IMR-90 (cell line): ENCODE measurements around the gene HNRNPH3. TPM values are rescaled to one million over a fixed set of nuclear protein-coding genes. Genes with fewer than 3 reads are reported as not detected.

Experiments used
- ATAC-seq: fragments of 200-7000 bp; cut with Tn5 transposase; 2 replicates; pipeline ENCODE4 v1.9.1; 2020; ENCODE audit warnings: low read depth, mild to moderate bottlenecking, moderate library complexity
- BruUV-seq: library from RNA; stranded (reverse); fragments of 400-500 nt; replicated peaks from 2 replicates; lab custom pipeline; 2021; lab: Mats Ljungman, UMichigan
- CTCF ChIA-PET: fragments of 300-600 bp; formaldehyde crosslinking; extraction: SDS; loops from one replicate; lab custom pipeline; 2021; ENCODE audit warnings: antibody characterized with exemption; lab: Yijun Ruan, JAX
- POLR2A ChIA-PET: fragments of 300-600 bp; sonication (Branson Sonifier 250); formaldehyde crosslinking; loops from one replicate; lab custom pipeline; 2022; ENCODE audit warnings: antibody characterized with exemption; ENCODE audit not compliant: unreplicated experiment; lab: Charles Lee
- DNase-seq: peaks from one replicate; pipeline ENCODE4 v3.0.0; 2013
- H2AFZ ChIP-seq: replicated peaks from 2 replicates; pipeline ENCODE3; 2013; ENCODE audit warnings: low read length, mild to moderate bottlenecking; ENCODE audit not compliant: poor library complexity
- H2AK5ac ChIP-seq: 2 replicates; pipeline ENCODE4 v1.6.1; 2013; ENCODE audit warnings: low read depth, low read length, inconsistent platforms
- H2AK9ac ChIP-seq: replicated peaks from 2 replicates; pipeline ENCODE3; 2013; ENCODE audit warnings: mild to moderate bottlenecking, low read depth, low read length, moderate library complexity; ENCODE audit not compliant: poor library complexity
- H2BK120ac ChIP-seq: 2 replicates; pipeline ENCODE4 v1.6.1; 2013; ENCODE audit warnings: low read depth, low read length, inconsistent platforms
- H2BK15ac ChIP-seq: 3 replicates; pipeline ENCODE4 v1.6.1; 2013; ENCODE audit warnings: low read depth, low read length, inconsistent platforms
- H2BK20ac ChIP-seq: 2 replicates; pipeline ENCODE4 v1.6.1; 2013; ENCODE audit warnings: low read depth, mild to moderate bottlenecking, inconsistent platforms, low read length, moderate library complexity
- H2BK5ac ChIP-seq: 2 replicates; pipeline ENCODE4 v1.6.1; 2013; ENCODE audit warnings: mild to moderate bottlenecking, low read depth, low read length, inconsistent platforms; ENCODE audit not compliant: poor library complexity, severe bottlenecking
- H3K14ac ChIP-seq: replicated peaks from 2 replicates; pipeline ENCODE4 v1.6.1; 2013; ENCODE audit warnings: low read depth, low read length, inconsistent platforms
- H3K18ac ChIP-seq: 2 replicates; pipeline ENCODE4 v1.6.1; 2013; ENCODE audit warnings: low read depth, low read length, control low read depth
- H3K23ac ChIP-seq: 2 replicates; pipeline ENCODE4 v1.6.1; 2013; ENCODE audit warnings: low read depth, low read length, inconsistent platforms
- H3K27ac ChIP-seq: 2 replicates; pipeline ENCODE4 v1.5.1; 2013; ENCODE audit warnings: mild to moderate bottlenecking, control low read depth, low read length; ENCODE audit not compliant: insufficient read depth
- H3K27me3 ChIP-seq: 2 replicates; pipeline ENCODE4 v1.6.1; 2013; ENCODE audit warnings: low read length; ENCODE audit not compliant: control insufficient read depth, insufficient read depth
- H3K36me3 ChIP-seq: 2 replicates; pipeline ENCODE4 v1.6.1; 2013; ENCODE audit warnings: low read length, mixed read lengths; ENCODE audit not compliant: control insufficient read depth, insufficient read depth
- H3K4ac ChIP-seq: 2 replicates; pipeline ENCODE4 v1.6.1; 2013; ENCODE audit warnings: low read depth, low read length, inconsistent platforms
- H3K4me1 ChIP-seq: 2 replicates; pipeline ENCODE4 v1.6.1; 2013; ENCODE audit warnings: low read length, mixed read lengths; ENCODE audit not compliant: control insufficient read depth, insufficient read depth
- H3K4me2 ChIP-seq: 2 replicates; pipeline ENCODE4 v1.6.1; 2013; ENCODE audit warnings: low read depth, mild to moderate bottlenecking, control low read depth, low read length, moderate library complexity
- H3K4me3 ChIP-seq: 2 replicates; pipeline ENCODE4 v1.5.1; 2013; ENCODE audit warnings: low read depth, mild to moderate bottlenecking, control low read depth, low read length, moderate library complexity; ENCODE audit not compliant: insufficient read depth
- H3K56ac ChIP-seq: 2 replicates; pipeline ENCODE4 v1.6.1; 2013; ENCODE audit warnings: low read length, inconsistent platforms; ENCODE audit not compliant: insufficient read depth; ENCODE audit errors: extremely low read depth
- H3K79me1 ChIP-seq, 2 experiments: 2 replicates each; pipeline ENCODE4 v1.6.1; 2013; ENCODE audit warnings: low read length in 2 of 2, inconsistent platforms in 1 of 2, low read depth in 1 of 2
- H3K9ac ChIP-seq: 2 replicates; pipeline ENCODE4 v1.6.1; 2013; ENCODE audit warnings: low read depth, low read length, control low read depth
- H3K9me1 ChIP-seq: 2 replicates; pipeline ENCODE4 v1.6.1; 2013; ENCODE audit warnings: low read length, inconsistent platforms; ENCODE audit not compliant: insufficient read depth
- H3K9me3 ChIP-seq: 2 replicates; pipeline ENCODE4 v1.6.1; 2013; ENCODE audit warnings: low read length; ENCODE audit not compliant: control insufficient read depth, insufficient read depth
- H4K20me1 ChIP-seq: 2 replicates; pipeline ENCODE4 v1.6.1; 2013; ENCODE audit warnings: low read length, inconsistent platforms; ENCODE audit not compliant: insufficient read depth
- H4K5ac ChIP-seq: 2 replicates; pipeline ENCODE4 v1.6.1; 2013; ENCODE audit warnings: mild to moderate bottlenecking, low read depth, low read length, control low read depth
- H4K8ac ChIP-seq, 2 experiments: 2 replicates each; pipeline ENCODE4 v1.6.1; 2013; ENCODE audit warnings: low read depth in 2 of 2, low read length in 2 of 2, control low read depth in 1 of 2, inconsistent platforms in 1 of 2
- H4K91ac ChIP-seq: 2 replicates; pipeline ENCODE4 v1.6.1; 2013; ENCODE audit warnings: low read depth, low read length, inconsistent platforms; ENCODE audit not compliant: insufficient read depth
- BHLHE40 ChIP-seq: fragments of 150-350 bp; IDR thresholded peaks from 2 replicates; pipeline ENCODE4 v1.6.1; 2016; ENCODE audit warnings: mild to moderate bottlenecking, low read depth, low read length
- CEBPB ChIP-seq: IDR thresholded peaks from 2 replicates; pipeline ENCODE4 v1.6.1; 2012; ENCODE audit warnings: low read depth, low read length, improper control_type of control experiment
- CHD1 ChIP-seq: IDR thresholded peaks from 2 replicates; pipeline ENCODE4 v1.6.1; 2012; ENCODE audit warnings: low read depth, low read length, improper control_type of control experiment
- FOS ChIP-seq: fragments of 150-350 bp; IDR thresholded peaks from 2 replicates; pipeline ENCODE4 v1.6.1; 2016; ENCODE audit warnings: low read depth, low read length
- MAFK ChIP-seq: IDR thresholded peaks from 2 replicates; pipeline ENCODE4 v1.6.1; 2012; ENCODE audit warnings: low read depth, low read length, improper control_type of control experiment
- MAZ ChIP-seq: IDR thresholded peaks from 2 replicates; pipeline ENCODE4 v1.6.1; 2012; ENCODE audit warnings: low read depth, mild to moderate bottlenecking, low read length, improper control_type of control experiment, moderate library complexity, borderline replicate concordance
- MXI1 ChIP-seq: IDR thresholded peaks from 2 replicates; pipeline ENCODE4 v1.6.1; 2012; ENCODE audit warnings: low read depth, mild to moderate bottlenecking, low read length, moderate library complexity, borderline replicate concordance
- NFE2L2 ChIP-seq: fragments of 150-350 bp; IDR thresholded peaks from 2 replicates; pipeline ENCODE4 v1.6.1; 2016; ENCODE audit warnings: low read depth, mild to moderate bottlenecking, low read length
- POLR2A ChIP-seq: IDR thresholded peaks from 2 replicates; pipeline ENCODE4 v1.6.1; 2012; ENCODE audit warnings: mild to moderate bottlenecking, low read depth, low read length
- RAD21 ChIP-seq: IDR thresholded peaks from 2 replicates; pipeline ENCODE4 v1.6.1; 2012; ENCODE audit warnings: low read length, improper control_type of control experiment
- RCOR1 ChIP-seq: IDR thresholded peaks from 2 replicates; pipeline ENCODE4 v1.6.1; 2012; ENCODE audit warnings: mild to moderate bottlenecking, low read length, improper control_type of control experiment; ENCODE audit not compliant: insufficient replicate concordance
- RFX5 ChIP-seq: IDR thresholded peaks from 2 replicates; pipeline ENCODE4 v1.8.0; 2012; ENCODE audit warnings: low read depth, mild to moderate bottlenecking, low read length, moderate library complexity
- SMC3 ChIP-seq: fragments of 150-350 bp; IDR thresholded peaks from 2 replicates; pipeline ENCODE4 v1.6.1; 2016; ENCODE audit warnings: low read depth, mild to moderate bottlenecking, antibody characterized with exemption, low read length, moderate library complexity
- dilution Hi-C: fragments of 300-500 bp; cut with HindIII; formaldehyde crosslinking; loops from one replicate; pipeline ENCODE4 v1.14.3; 2018; ENCODE audit warnings: low sequenced_read_pairs; ENCODE audit not compliant: unreplicated experiment
- in situ Hi-C: fragments of 300-500 bp; cut with MboI; formaldehyde crosslinking; loops from 3 replicates; pipeline ENCODE4 v1.14.3; 2019; ENCODE audit warnings: low sequenced_read_pairs, inconsistent platforms, mixed read lengths
- intact Hi-C: fragments of 100-400 bp; cut with micrococcal nuclease; formaldehyde crosslinking; loops from 2 replicates; pipeline ENCODE4 v1.10.0; 2022
- polyA plus RNA-seq, 3 experiments: library from polyadenylated mRNA; depleted of rRNA; stranded (reverse); fragments of >200 nt; gene quantifications; 2 replicates each; pipeline ENCODE4 v1.2.3, GENCODE V29; 2012; ENCODE audit warnings: low replicate concordance in 1 of 3
- total RNA-seq: library from RNA; depleted of rRNA; stranded (reverse); fragments of >200 nt; gene quantifications from 2 replicates; pipeline ENCODE4 v1.2.3, GENCODE V29; 2012
- TF ChIP-seq, protein P1 (sequence below): fragments of 150-350 bp; IDR thresholded peaks from 2 replicates; pipeline ENCODE4 v1.6.1; 2016; ENCODE audit warnings: low read depth, mild to moderate bottlenecking, low read length, moderate library complexity, borderline replicate concordance
- TF ChIP-seq, protein P2 (sequence below): fragments of 150-350 bp; IDR thresholded peaks from 2 replicates; pipeline ENCODE4 v1.6.1; 2017; ENCODE audit warnings: mild to moderate bottlenecking, antibody characterized with exemption, low read length, low read depth
- TF ChIP-seq, protein P3 (sequence below): conservative IDR thresholded peaks from 2 replicates; pipeline ENCODE4 v1.5.1; 2012; ENCODE audit warnings: mild to moderate bottlenecking, low read depth, low read length, improper control_type of control experiment

HNRNPH3 gene
- total and polyA plus RNA-seq, 2 of the 4 experiments (the other 2 are of a cell fraction), result 10.6 to 142 TPM

DNA sequence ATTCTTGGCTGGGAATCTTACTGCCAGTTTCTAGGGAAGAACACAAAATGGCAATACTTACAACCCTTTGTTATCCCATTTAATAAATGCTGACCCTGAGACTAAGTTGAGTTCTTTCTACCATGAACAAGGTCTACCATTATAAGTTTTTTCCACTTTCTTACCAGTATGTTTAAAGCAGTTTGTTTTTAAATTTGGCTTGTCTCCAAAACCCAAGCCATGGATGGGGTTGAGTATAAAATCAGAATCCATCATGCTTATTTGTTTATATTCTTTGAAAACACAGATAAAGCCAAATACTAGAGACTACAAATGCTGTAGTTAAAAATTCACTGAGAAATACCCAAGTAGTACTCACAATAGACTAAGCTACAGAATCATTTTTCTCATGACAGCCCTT, 41.1 kb upstream of the HNRNPH3 start:
- H2AK9ac ChIP-seq, result no peak overlapping the region
- H3K4me1 ChIP-seq, result no peaks in the 10 kb centered on the region
- no peak overlapping the region for H3K4me3 ChIP-seq
- no peak overlapping the region for H2BK120ac ChIP-seq
- no peak overlapping the region for H2BK15ac ChIP-seq
- no peak overlapping the region for H3K27ac ChIP-seq
- BruUV-seq, result no TSS peak
- no peaks in the 10 kb centered on the region for H3K36me3 ChIP-seq
- H2AK5ac ChIP-seq, result no peak overlapping the region
- TF ChIP-seq POLR2A (no peak), CEBPB (no peak), RAD21 (no peak), SMC3 (no peak), BHLHE40 (no peak), MAZ (no peak), RCOR1 (no peak), FOS (no peak), NFE2L2 (no peak), MXI1 (no peak), CHD1 (no peak), MAFK (no peak), RFX5 (no peak)
- TF ChIP-seq, protein P1, sequence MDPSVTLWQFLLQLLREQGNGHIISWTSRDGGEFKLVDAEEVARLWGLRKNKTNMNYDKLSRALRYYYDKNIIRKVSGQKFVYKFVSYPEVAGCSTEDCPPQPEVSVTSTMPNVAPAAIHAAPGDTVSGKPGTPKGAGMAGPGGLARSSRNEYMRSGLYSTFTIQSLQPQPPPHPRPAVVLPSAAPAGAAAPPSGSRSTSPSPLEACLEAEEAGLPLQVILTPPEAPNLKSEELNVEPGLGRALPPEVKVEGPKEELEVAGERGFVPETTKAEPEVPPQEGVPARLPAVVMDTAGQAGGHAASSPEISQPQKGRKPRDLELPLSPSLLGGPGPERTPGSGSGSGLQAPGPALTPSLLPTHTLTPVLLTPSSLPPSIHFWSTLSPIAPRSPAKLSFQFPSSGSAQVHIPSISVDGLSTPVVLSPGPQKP, result no peak
- TF ChIP-seq, protein P2, sequence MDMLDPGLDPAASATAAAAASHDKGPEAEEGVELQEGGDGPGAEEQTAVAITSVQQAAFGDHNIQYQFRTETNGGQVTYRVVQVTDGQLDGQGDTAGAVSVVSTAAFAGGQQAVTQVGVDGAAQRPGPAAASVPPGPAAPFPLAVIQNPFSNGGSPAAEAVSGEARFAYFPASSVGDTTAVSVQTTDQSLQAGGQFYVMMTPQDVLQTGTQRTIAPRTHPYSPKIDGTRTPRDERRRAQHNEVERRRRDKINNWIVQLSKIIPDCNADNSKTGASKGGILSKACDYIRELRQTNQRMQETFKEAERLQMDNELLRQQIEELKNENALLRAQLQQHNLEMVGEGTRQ, result no peak
- TF ChIP-seq, protein P3, sequence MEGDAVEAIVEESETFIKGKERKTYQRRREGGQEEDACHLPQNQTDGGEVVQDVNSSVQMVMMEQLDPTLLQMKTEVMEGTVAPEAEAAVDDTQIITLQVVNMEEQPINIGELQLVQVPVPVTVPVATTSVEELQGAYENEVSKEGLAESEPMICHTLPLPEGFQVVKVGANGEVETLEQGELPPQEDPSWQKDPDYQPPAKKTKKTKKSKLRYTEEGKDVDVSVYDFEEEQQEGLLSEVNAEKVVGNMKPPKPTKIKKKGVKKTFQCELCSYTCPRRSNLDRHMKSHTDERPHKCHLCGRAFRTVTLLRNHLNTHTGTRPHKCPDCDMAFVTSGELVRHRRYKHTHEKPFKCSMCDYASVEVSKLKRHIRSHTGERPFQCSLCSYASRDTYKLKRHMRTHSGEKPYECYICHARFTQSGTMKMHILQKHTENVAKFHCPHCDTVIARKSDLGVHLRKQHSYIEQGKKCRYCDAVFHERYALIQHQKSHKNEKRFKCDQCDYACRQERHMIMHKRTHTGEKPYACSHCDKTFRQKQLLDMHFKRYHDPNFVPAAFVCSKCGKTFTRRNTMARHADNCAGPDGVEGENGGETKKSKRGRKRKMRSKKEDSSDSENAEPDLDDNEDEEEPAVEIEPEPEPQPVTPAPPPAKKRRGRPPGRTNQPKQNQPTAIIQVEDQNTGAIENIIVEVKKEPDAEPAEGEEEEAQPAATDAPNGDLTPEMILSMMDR, result no peak
- H3K14ac ChIP-seq, result no peak overlapping the region
- POLR2A ChIA-PET, result no interaction called here
- no peaks in the 10 kb centered on the region for H3K9me3 ChIP-seq
- no peak overlapping the region for H3K18ac ChIP-seq
- dilution Hi-C loops (no loop called here), in situ Hi-C loops (loop anchor here (25.0 kb wide), 1 partner anchor 428 kb away; no protein-coding TSS in a partner anchor), intact Hi-C loops (no loop called here)
- no peak for ATAC-seq
- CTCF ChIA-PET, result no interaction called here
- H4K8ac ChIP-seq, result no peak overlapping the region
- H3K79me1 ChIP-seq, result no peaks in the 10 kb centered on the region
- no peaks in the 10 kb centered on the region for H4K20me1 ChIP-seq
- H4K5ac ChIP-seq, result no peak overlapping the region
- no peaks in the 10 kb centered on the region for H3K27me3 ChIP-seq
- no peak overlapping the region for H3K56ac ChIP-seq
- H3K9ac ChIP-seq, result no peak overlapping the region
- no peak overlapping the region for H2AFZ ChIP-seq
- DNase-seq, result no peak
- H3K4ac ChIP-seq, result no peak overlapping the region
- H3K4me2 ChIP-seq, result no peak overlapping the region
- H2BK20ac ChIP-seq, result no peak overlapping the region
- no peak overlapping the region for H2BK5ac ChIP-seq
- no peak overlapping the region for H3K23ac ChIP-seq
- H3K9me1 ChIP-seq, result no peaks in the 10 kb centered on the region
- H4K91ac ChIP-seq, result no peak overlapping the region
